GOT3 (cell line): Measurements from ENCODE around the gene KCNH5.

Experiments
- DNase-seq: peaks from one replicate; lab custom pipeline; 2025; ENCODE audit warnings: mixed read lengths; lab: John Stamatoyannopoulos, UW

Gene KCNH5

GRCh38 chr14:63045234-63045611 is at the start of gene KCNH5:
Gene KCNH5 (minus strand): TSS chr14:63045458. CDS start chr14:63045186, 272 bp downstream.
- DNase-seq: no peak

- DNase-seq: no peak
These were observed 46.2 kb upstream of the KCNH5 start for GRCh38 chr14:63091394-63091996.

- no peak for DNase-seq
These were observed 43.6 kb upstream of the KCNH5 start for GRCh38 chr14:63088865-63089264.

GRCh38 chr14:63078569-63078968 is 33.3 kb upstream of the KCNH5 start:
- no peak for DNase-seq

- DNase-seq: no peak
These were observed 31.2 kb upstream of the KCNH5 start for GRCh38 chr14:63076488-63076887.

- DNase-seq: no peak
These were observed 10.4 kb upstream of the KCNH5 start for GRCh38 chr14:63055631-63056030.

GRCh38 chr14:63051992-63052391 is 6.7 kb upstream of the KCNH5 start:
- DNase-seq: no peak

- DNase-seq: no peak
These were observed 6.0 kb upstream of the KCNH5 start for GRCh38 chr14:63051301-63051700.

- DNase-seq: no peak
These were observed 5.4 kb upstream of the KCNH5 start for GRCh38 chr14:63050694-63051093.

GRCh38 chr14:63046339-63047268 is 1.3 kb upstream of the KCNH5 start:
- no peak for DNase-seq

- DNase-seq: no peak
These were observed 508 bp upstream of the KCNH5 start for GRCh38 chr14:63045612-63046320.

- DNase-seq: no peak
These were observed 5.4 kb downstream of the KCNH5 start for GRCh38 chr14:63039866-63040265.

GRCh38 chr14:63032641-63033040 is 12.6 kb downstream of the KCNH5 start:
- no peak for DNase-seq

GRCh38 chr14:63032076-63032475 is 13.2 kb downstream of the KCNH5 start:
- no peak for DNase-seq

GRCh38 chr14:63030113-63030512 is 15.1 kb downstream of the KCNH5 start:
- DNase-seq: no peak

GRCh38 chr14:63027719-63028118 is 17.5 kb downstream of the KCNH5 start:
- no peak for DNase-seq

GRCh38 chr14:63026491-63026890 is 18.8 kb downstream of the KCNH5 start:
- DNase-seq: no peak

GRCh38 chr14:63014621-63015020 is 30.6 kb downstream of the KCNH5 start:
- no peak for DNase-seq

GRCh38 chr14:63012171-63012570 is 33.1 kb downstream of the KCNH5 start:
- DNase-seq: no peak

GRCh38 chr14:63011623-63012022 is 33.6 kb downstream of the KCNH5 start:
- DNase-seq: no peak

GRCh38 chr14:63009495-63009894 is 35.8 kb downstream of the KCNH5 start:
- DNase-seq: no peak

GRCh38 chr14:63006531-63006930 is 38.7 kb downstream of the KCNH5 start:
- DNase-seq: no peak

GRCh38 chr14:62994096-62994495 is 51.2 kb downstream of the KCNH5 start:
- DNase-seq: no peak
